Choroid plexus epithelial cell (primary cell): Measurements from ENCODE around the gene TRIM50.
"Not testable (repeated sequence)": the region's sequence is repeated elsewhere in the genome, so short reads cannot be mapped to it uniquely, and the experiment has no call there.

Source experiments
- DNase-seq: peaks from one replicate; pipeline ENCODE4 v3.0.0-alpha.2; 2010; ENCODE audit warnings: low read depth
- H3K4me3 ChIP-seq: 2 replicates; pipeline ENCODE4 v1.5.1; 2011; ENCODE audit warnings: low read depth, mild to moderate bottlenecking, control low read depth, low read length, moderate library complexity
- CTCF ChIP-seq: conservative IDR thresholded peaks from 2 replicates; pipeline ENCODE4 v1.5.1; 2011; ENCODE audit warnings: low read depth, mild to moderate bottlenecking, control low read depth, inconsistent platforms, low read length, moderate library complexity

The TRIM50 gene

GRCh38 chr7:73316521-73316920 lies 11.4 kb downstream of the TRIM50 start:
- DNase-seq = no peak
- no peak for TF ChIP-seq CTCF
- H3K4me3 ChIP-seq = no peak overlapping the region

- DNase-seq = no peak
- TF ChIP-seq CTCF = no peak
- no peak overlapping the region for H3K4me3 ChIP-seq
These were observed 13.6 kb downstream of the TRIM50 start for GRCh38 chr7:73314271-73314670.

GRCh38 chr7:73313521-73313906 lies 14.4 kb downstream of the TRIM50 start:
- TF ChIP-seq CTCF = no peak
- no peak overlapping the region for H3K4me3 ChIP-seq
- DNase-seq = no peak

GRCh38 chr7:73312831-73313520 lies 14.9 kb downstream of the TRIM50 start:
- DNase-seq = no peak
- TF ChIP-seq CTCF = no peak
- no peak overlapping the region for H3K4me3 ChIP-seq

GRCh38 chr7:73311421-73311820 lies 16.5 kb downstream of the TRIM50 start:
- H3K4me3 ChIP-seq, DNase-seq: not testable (repeated sequence)

GRCh38 chr7:73308665-73309214 lies 19.1 kb downstream of the TRIM50 start, which contains the start of gene NSUN5:
Gene NSUN5 (minus strand): TSS chr7:73308826. CDS start chr7:73308790, 36 bp downstream.
- TF ChIP-seq CTCF = no peak
- H3K4me3 ChIP-seq = peak within 1 kb of the TSS; percentile 61
- peak; percentile 60 for DNase-seq

- DNase-seq = no peak
- H3K4me3 ChIP-seq = peak overlapping the region; percentile 61
- no peak for TF ChIP-seq CTCF
These were observed 19.7 kb downstream of the TRIM50 start for GRCh38 chr7:73308074-73308664.
